ENCODE data around the gene SASH3. TPM values are rescaled to one million over a fixed set of nuclear protein-coding genes. Genes with fewer than 3 reads are reported as not detected.

Gene SASH3
- total RNA-seq, 1 donor from 2014 or later, result not detected

DNA sequence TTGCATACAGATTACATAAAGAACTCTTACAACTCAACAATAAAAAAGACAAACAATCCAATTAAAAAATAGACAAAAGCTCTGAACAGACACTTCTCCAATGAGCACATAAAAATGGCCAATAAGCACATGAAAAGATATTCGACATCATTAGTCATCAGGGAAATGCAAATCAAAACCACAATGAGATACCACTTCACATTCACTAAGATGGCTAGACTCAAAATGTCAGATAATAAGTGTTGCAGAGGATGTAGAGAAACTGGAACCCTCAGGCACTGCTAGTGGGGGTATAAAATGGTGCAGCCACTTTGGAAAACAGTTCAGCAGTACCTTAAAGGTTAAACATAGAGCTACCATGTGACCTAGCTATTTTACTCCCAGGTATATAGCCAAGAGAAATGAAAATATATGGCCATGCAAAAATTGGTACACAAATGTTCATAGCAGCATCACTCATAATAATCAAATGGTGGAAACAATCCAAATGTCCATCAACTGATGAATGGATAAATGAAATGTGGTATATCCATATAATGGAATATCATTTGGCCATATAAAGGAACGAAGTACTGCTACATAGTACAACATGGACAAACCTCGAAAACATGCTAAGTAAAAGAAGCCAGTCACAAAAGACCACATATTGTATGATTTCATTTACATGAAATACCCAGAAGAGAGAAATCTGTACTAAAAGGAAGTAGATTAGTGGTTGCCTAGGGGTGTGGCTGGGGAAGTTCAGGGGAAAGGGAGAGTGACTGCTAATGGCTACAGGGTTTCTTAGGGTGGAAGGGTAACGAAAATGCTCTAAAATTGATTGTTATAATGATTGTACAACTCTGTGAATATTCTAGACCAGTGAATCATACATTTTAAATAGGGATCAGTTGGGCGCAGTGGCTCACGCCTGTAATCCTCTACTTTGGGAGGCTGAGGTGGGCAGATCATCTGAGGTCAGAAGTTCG is 29.4 kb downstream of the SASH3 start:
- DNase-seq (ENCODE audit: low read depth), result no peak

DNA sequence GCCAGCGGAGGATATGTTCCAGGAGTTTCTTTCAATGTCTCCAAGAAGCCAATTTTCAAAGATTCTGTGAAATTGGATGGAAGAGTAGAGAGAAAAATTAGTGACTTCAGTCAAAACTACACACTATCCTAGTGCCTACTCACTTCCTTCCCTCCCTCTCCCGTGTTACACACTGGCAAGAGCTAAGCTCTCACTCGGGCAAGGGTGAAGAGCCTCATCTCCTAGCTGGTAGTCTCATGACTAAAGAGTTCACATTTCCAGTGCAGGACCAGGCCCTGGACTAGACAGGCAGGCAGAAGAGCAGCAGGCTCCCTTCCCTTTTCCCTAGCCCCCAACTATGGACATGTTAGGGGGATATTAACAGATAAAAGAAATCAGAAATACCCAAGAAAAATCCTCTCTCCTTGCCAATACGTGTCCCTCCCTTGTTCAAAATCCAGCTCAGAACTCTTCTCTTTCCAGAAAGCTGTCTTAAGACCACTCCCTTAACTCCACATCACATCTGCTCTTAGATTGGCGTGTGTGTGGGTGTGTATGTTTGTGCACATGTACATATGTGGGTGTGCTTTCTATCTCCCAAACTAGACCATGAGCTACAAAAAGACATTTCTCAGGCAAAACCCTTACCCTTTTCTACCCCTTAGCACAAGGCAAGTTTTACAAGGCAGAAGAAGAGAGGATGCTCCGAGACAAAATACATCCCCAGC is 34.1 kb downstream of the SASH3 start:
- no peak for DNase-seq (ENCODE audit: low read depth)

DNA sequence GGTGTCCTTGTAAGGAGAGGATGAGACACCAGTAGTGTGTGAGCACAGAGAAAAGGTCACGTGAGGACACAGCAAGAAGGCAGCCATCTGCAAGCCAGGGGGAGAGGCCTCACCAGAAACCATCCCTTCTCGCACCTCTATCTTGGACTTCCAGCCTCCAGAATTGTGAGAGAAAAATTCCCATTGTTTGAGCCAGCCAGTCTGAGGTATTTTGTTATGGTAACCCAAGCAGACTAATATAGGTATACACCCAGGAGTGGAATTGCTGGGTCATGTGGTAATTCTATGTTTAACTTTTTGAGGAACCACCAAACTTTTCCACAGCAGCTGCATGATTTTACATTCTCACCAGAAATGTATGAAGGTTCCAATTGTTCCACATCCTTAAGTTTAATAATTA is 38.4 kb downstream of the SASH3 start:
- DNase-seq (ENCODE audit: low read depth), result no peak

DNA sequence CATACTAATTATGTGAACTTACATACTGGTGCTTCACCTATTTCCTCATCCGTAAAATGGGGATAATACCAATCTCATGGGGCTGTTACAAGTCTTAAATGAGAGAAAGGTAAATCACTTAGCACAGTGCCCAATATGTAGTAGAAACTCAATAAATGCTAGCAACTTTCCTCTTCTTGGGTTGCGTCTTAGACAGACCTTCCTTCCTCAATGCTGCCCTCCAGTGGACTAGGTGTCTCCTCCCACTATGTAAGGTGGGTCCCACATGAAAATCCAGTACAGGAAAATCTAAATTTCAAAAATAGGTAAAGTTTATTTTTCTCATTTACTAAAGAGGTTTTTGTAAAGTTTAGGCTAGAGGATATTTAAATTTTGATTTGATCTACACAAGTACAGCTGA is 43.4 kb downstream of the SASH3 start:
- peak; percentile 30 for DNase-seq (ENCODE audit: low read depth)

DNA sequence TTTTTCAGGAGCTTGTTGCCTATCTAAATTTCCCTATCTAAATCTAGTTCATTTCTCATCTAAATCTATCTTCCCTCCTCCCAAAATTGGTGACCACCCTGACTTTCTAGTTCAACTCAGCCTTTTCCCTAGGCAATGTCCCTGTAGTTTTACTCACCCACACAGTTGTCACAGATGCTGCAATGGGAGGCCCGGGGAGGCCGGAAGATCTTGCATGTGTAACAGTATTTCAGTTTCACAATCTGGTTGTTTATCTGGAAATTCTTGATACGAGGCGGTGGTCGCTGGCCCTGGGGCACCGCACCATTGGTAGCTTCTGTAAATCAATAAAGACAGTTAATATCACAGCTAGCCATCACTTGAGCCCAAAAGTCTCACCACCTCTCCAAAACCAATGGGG is 43.8 kb downstream of the SASH3 start:
- DNase-seq (ENCODE audit: low read depth), result no peak

DNA sequence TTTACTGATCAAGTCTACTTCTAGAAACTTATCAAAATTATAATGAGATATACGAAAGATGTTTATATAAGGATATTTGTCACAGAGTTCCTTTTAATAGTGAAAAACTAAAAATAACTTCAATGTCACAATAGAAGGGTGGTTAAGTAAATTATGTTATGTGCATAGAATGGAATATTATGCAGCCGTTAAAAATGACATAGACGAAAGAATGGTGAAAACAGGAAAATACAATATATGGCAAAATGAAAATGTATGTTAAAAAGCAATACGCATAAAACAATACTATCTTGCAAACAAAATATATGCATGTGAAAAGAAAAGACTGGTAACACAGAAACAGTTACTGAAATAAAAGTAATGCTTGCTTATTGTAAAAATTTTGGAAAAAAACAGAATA is 44.9 kb downstream of the SASH3 start:
- no peak for DNase-seq (ENCODE audit: low read depth)

DNA sequence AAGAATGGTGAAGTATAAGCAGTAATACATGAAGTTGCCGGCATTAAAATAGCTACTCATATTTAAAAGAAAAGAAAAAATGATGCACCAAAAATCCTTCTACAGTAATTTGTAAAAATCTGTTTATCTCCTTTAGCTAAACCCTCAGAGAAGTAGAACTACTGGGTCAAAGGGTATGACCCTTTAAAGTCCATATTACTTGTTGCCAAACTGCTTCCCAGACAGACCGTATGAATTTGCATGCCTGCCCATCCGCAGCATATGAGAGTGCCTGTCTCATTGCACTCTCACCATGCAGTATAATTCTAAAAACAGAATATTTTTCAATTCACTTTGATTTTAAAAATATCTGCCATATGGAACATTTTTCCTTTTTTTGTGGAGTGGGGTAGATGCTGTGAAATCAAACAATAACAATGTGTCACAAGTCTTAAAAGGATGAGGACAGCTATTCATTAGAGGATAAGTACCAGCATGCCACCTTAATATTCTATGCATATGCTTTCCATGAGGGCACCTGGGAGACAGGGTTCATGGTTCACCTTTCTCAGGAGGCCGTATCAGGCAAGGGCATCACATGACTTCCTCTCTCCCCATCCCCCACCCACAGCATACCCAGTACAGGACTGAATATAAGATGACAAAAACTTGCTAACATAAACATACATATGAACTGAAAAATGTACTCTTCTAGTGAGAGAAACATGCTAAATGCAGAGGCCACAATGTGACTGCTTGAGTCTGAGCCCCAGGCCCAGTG is 46.2 kb downstream of the SASH3 start:
- no peak for DNase-seq (ENCODE audit: low read depth)

DNA sequence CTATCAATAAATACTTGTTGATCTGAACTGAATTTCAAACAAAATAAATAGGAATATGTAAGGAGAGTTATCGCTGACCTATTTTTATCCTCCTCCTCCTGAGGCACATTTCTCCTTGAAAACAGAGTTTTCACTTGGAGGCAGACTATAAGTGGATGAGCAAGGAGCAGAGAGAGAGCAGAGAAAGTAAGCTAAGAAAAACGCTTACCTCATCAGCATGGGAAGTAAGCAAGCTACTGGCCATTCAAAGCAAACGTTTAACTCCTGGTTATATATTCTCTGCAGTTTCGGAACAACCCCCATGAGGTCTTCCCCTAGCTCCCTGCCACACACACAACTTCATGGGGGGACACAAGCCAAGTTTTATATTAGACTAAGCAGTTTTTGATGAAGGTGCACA is 50.7 kb downstream of the SASH3 start:
- no peak for DNase-seq (ENCODE audit: low read depth)

DNA sequence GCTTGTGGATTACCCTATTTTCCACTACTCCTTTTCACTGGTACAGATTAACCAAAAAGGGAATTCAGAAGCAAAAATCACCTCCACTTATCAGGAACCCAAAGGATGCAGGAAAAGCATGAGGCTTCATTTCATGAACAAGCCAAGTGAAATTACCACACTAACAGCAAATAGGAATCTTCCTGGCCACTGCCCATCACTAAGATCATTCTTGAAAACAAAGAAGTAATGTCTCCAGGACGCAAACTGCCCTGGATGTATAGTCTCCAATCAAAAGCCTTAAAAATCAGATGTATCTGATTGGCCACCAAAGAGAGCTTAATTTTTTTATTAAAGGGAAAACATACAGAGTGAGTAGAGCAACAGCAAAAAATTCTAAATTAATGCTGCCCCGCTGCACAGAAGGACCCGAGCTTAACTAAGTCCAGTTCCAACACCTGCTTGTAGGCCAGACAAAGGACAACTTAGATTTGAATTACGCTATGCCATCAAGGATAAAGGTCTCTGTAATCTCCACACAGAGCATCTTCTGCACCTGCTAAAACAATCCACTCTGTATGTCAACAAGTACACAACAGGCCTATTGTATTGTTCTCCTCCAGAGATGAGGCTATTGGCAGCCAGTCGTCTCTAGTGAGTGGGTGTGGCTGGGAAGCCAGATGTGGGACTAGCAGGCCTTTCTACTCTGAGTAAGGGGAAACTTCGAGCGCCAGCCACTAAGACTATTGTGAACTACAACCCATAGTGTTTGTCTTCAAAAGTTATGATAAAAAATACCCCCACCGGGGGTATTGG is 51.5 kb downstream of the SASH3 start:
- no peak for DNase-seq (ENCODE audit: low read depth)

DNA sequence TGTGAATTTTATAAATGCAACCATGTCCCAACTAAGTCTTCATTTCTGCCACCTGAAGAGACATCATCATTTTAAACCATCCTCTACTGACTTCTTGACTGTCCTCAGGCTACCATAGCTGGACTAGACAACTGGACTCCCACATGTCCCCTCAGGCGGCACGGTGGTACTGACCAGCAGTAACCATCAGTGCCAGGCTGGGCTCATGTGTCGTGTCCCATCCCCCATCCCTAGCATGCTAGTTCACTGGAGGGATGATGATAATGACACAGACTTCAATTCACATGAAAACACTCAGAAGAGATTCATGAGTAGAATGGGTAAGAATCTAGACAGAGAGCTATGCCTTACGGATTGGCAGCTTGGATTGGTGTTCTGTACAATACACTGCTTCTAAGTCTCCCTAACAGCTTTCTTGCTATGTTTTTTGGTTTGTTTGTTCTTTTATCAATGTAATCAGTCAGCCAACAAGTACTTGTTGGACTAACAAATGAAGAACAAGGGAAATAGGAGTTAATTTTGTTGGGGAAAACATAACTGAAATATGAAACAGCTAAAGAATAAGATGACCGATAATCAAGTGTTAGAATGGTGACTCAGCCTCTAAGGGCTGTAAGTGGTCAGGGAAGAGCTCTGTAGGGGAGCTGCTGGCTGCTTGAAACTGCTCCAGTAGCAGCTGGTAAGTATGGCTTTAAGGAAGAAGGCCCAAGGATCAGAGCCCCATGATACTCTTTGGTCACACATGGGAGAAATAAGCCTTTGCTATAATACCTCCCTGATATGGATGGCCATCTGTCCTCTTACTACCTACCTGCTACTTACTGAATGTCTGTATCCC is 53.6 kb downstream of the SASH3 start:
- peak; percentile 21 for DNase-seq (ENCODE audit: low read depth)

DNA sequence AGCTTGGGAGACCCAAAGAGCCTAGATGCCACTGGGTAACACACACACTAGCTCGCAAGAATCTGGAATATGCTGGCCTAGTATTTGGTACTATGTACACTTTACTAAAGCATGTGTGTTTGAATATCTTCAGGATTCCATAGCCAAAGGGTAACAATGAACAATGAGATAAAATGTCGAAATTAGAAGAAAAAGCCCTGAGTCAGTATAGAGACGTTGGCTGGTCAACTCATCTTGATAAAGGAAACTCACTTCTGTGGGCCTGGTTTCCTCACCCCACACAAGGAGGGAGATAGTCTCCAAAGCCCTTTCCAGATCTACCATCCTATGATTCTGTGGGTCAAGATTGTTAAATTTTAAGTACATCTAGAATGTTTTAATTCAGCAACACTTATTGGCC is 57.1 kb downstream of the SASH3 start:
- no peak for DNase-seq (ENCODE audit: low read depth)

DNA sequence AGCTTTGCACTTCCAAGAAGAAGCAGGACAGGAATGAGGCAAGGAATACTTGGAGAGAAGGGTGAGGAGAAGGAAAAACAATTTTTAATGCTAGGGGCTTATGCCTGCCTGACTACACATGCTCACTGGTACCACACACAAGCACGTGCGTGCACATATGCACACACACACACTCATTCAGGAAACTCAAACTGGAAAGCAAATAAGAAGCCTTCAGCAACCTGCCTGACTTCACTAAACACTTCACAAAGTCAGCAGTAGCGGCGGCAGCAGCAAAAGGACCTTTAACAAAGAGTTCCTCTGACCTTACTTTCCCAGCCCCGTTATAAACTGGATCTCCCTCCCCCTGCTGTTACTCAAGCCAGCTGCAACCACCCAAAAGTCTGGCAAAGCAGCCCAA is 60.6 kb downstream of the SASH3 start:
- no peak for DNase-seq (ENCODE audit: low read depth)

DNA sequence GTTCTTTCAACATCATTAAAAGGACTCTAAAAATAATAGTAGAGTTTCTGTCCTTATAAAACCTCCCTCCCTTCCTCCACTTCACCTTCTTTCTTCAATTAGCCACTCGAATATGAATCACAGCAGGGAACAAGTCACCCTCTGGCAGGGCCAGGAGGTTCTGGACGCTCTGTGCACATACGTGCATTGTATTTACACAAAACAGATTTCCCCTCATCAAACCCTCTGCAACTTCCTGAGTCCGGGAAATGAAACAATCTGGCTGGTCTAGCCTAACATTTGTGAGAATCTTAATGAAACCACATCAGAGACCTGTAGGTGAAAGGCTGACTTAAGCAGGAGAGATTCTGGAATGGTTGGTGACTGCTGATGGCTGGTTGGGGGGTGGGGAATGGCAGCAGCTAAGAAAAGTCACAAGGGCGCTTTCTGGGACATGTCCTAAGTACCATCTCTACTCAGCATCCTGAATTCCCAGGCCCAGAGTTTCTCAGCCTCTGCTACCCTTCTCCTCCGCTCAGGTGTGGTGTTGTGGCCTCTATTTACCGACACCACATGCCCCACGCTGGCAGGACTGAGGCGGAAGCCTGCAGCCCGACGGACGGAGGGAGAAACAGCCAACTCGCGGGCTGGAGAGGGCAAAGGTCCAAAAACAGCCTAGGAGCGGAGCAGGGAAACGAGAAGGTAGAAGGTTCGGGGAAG is 62.9 kb downstream of the SASH3 start:
- DNase-seq (ENCODE audit: low read depth), result peak; percentile 79

DNA sequence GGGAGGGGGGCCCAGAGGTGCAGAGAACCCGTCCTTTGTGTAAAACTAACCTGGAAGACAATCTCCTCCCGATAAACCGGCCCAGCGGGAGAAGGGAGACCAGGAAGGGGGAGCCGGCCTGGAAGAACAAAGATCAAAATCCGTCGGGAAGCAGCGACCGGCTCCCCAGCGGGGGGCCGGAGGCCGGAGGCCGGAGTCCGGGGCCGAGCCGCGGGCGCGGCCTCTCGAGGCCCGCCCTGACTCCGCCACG is 63.4 kb downstream of the SASH3 start:
- DNase-seq (ENCODE audit: low read depth), result no peak

DNA sequence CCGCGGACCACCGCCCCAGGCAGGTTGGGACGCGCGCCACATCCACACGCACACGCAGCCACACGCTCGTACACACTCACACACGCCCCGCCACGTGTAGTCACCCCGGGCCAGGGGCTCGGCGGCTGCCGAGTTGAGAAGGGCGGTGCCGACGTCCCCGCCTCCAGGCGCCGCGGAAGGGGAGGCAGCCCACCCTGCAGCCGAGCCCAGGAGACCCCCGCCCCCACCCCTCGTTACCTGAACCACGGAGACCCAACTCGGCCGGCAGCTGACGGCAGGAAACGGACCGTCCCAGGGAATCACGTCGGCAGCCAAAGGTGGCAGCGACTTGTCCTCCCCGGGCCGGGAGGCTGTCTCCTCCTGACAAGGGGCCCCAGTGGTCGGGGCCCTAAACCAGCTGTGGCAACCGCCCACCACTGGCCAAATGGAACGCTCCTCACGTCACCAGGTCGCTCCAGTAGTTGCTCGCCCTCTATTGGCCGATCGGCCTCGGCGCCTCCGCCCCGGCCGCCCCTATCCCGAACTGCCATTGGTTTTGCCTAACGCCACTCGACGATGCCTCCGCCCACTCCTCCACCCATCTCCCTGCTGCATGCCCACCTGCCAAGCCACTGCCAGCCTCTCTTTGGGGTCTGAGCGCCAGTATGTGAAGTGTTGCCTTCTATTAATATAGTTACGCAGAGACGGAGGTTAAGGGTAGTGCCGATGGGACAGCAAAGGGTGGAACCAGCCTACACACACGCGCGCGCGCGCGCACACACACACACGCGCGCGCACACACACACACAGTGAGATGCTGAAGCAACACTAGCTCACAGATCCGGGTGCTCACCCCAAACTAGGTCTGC is 63.9 kb downstream of the SASH3 start, which contains the start of gene ZDHHC9:
ZDHHC9 (minus strand) TSS at position 428 of the 848 bp plus-strand sequence. CDS start 1,941 bp downstream, outside the sequence.
- peak; percentile 62 for DNase-seq (ENCODE audit: low read depth)

Data from renal cortical epithelial cell (primary cell).